Liver (tissue), 3 donors: ENCODE data around the gene TMEM117.

Source experiments
- FOXA1 ChIP-seq: IDR thresholded peaks from 2 replicates; pipeline ENCODE4 v1.6.1; 2016; ENCODE audit warnings: antibody characterized with exemption
- GABPA ChIP-seq, 2 donors: IDR thresholded peaks in 1 of 2; conservative IDR thresholded peaks in 1 of 2; 2 replicates each; pipeline ENCODE4 v1.6.1; 2016; ENCODE audit warnings: antibody characterized with exemption in 2 of 2, mild to moderate bottlenecking in 1 of 2, moderate library complexity in 1 of 2
- HNF4G ChIP-seq: IDR thresholded peaks from 2 replicates; pipeline ENCODE4 v1.6.1; 2016; ENCODE audit warnings: antibody characterized with exemption
- MAX ChIP-seq: IDR thresholded peaks from 2 replicates; pipeline ENCODE4 v1.6.1; 2016; ENCODE audit warnings: antibody characterized with exemption
- NR2F2 ChIP-seq: IDR thresholded peaks from 2 replicates; pipeline ENCODE4 v1.6.1; 2016; ENCODE audit warnings: antibody characterized with exemption
- RAD21 ChIP-seq, 2 donors: IDR thresholded peaks; 2 replicates each; pipeline ENCODE4 v1.6.1; 2016; ENCODE audit warnings: antibody characterized with exemption in 2 of 2, mild to moderate bottlenecking in 2 of 2
- ZBTB33 ChIP-seq: IDR thresholded peaks from 2 replicates; pipeline ENCODE4 v1.6.1; 2016; ENCODE audit warnings: antibody characterized with exemption
- TF ChIP-seq, protein P1 (sequence below): fragments of 150-350 bp; IDR thresholded peaks from 2 replicates; pipeline ENCODE4 v1.5.1; 2017; ENCODE audit warnings: improper control_type of control experiment, low read depth, low read length; ENCODE audit not compliant: missing input control
- TF ChIP-seq, protein P2 (sequence below): IDR thresholded peaks from 2 replicates; pipeline ENCODE4 v1.6.1; 2016; ENCODE audit warnings: antibody characterized with exemption, mild to moderate bottlenecking
- TF ChIP-seq, protein P3 (sequence below): IDR thresholded peaks from 2 replicates; pipeline ENCODE4 v1.6.1; 2016; ENCODE audit warnings: antibody characterized with exemption
- donor health status: healthy.
- donor health status: healthy.

- TF ChIP-seq, protein P1, sequence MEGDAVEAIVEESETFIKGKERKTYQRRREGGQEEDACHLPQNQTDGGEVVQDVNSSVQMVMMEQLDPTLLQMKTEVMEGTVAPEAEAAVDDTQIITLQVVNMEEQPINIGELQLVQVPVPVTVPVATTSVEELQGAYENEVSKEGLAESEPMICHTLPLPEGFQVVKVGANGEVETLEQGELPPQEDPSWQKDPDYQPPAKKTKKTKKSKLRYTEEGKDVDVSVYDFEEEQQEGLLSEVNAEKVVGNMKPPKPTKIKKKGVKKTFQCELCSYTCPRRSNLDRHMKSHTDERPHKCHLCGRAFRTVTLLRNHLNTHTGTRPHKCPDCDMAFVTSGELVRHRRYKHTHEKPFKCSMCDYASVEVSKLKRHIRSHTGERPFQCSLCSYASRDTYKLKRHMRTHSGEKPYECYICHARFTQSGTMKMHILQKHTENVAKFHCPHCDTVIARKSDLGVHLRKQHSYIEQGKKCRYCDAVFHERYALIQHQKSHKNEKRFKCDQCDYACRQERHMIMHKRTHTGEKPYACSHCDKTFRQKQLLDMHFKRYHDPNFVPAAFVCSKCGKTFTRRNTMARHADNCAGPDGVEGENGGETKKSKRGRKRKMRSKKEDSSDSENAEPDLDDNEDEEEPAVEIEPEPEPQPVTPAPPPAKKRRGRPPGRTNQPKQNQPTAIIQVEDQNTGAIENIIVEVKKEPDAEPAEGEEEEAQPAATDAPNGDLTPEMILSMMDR = no peak
- TF ChIP-seq GABPA (IDR thresholded peaks at IDR 0.05 in 1 of 2, conservative IDR thresholded peaks at IDR 0.05 in 1 of 2) (no peak), MAX (no peak), ZBTB33 (no peak), RAD21 (IDR thresholded peaks at IDR 0.05) (no peak), NR2F2 (no peak), HNF4G (no peak), FOXA1 (no peak)
- TF ChIP-seq, protein P2, sequence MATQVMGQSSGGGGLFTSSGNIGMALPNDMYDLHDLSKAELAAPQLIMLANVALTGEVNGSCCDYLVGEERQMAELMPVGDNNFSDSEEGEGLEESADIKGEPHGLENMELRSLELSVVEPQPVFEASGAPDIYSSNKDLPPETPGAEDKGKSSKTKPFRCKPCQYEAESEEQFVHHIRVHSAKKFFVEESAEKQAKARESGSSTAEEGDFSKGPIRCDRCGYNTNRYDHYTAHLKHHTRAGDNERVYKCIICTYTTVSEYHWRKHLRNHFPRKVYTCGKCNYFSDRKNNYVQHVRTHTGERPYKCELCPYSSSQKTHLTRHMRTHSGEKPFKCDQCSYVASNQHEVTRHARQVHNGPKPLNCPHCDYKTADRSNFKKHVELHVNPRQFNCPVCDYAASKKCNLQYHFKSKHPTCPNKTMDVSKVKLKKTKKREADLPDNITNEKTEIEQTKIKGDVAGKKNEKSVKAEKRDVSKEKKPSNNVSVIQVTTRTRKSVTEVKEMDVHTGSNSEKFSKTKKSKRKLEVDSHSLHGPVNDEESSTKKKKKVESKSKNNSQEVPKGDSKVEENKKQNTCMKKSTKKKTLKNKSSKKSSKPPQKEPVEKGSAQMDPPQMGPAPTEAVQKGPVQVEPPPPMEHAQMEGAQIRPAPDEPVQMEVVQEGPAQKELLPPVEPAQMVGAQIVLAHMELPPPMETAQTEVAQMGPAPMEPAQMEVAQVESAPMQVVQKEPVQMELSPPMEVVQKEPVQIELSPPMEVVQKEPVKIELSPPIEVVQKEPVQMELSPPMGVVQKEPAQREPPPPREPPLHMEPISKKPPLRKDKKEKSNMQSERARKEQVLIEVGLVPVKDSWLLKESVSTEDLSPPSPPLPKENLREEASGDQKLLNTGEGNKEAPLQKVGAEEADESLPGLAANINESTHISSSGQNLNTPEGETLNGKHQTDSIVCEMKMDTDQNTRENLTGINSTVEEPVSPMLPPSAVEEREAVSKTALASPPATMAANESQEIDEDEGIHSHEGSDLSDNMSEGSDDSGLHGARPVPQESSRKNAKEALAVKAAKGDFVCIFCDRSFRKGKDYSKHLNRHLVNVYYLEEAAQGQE = no peak
- TF ChIP-seq, protein P3, sequence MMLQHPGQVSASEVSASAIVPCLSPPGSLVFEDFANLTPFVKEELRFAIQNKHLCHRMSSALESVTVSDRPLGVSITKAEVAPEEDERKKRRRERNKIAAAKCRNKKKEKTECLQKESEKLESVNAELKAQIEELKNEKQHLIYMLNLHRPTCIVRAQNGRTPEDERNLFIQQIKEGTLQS = no peak
Measured at GRCh38 chr12:44260581-44260980, 424.7 kb downstream of the TMEM117 start.
